ENCODE measurements around the gene PTGES. TPM values are rescaled to one million over a fixed set of nuclear protein-coding genes. Genes with fewer than 3 reads are reported as not detected.
"Not testable (repeated sequence)": the region's sequence is repeated elsewhere in the genome, so short reads cannot be mapped to it uniquely, and the experiment has no call there.

Gene PTGES
- total RNA-seq, 1 experiment from 2014 or later, result 74.0 TPM

DNA sequence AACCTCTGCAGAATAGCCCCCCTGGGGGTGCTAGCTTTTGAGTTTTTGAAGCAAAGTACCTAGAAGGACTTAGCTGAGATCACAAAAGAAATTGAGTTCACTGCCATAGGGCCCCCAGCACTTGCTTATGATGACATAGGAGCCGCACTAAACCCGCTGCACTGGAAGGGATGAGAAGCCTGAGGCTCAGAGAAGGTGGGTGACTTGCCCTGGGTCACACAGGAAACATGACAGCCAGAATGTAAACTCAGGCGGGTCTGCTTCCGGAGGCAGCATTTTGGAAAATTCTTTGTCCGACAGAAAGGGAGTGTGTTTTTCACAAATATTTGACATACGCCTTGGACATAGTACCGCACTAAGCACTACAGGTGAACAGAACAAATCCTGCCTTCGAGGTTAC is 41.7 kb upstream of the PTGES start:
- BruUV-seq (replicated peaks), result no TSS peak
- ChIA-PET CTCF (interaction anchor here (0.6 to 0.7 kb wide), 2 partner anchors 157 to 170 kb away, joined by 3 to 4 read pairs; no protein-coding TSS in a partner anchor), POLR2A (no interaction called here)
- H3K9me3 Mint-ChIP-seq (ENCODE audit: unreplicated experiment), result no peaks in the 10 kb centered on the region
- TF ChIP-seq CTCF (IDR thresholded peaks at IDR 0.05; ENCODE audit: unreplicated experiment), result no peak
- H3K27ac Mint-ChIP-seq (ENCODE audit: low read depth, unreplicated experiment), result no peak overlapping the region
- no peaks in the 10 kb centered on the region for H3K4me1 Mint-ChIP-seq (ENCODE audit: insufficient read depth, unreplicated experiment)
- H3K36me3 Mint-ChIP-seq (ENCODE audit: insufficient read depth, unreplicated experiment), result no peaks in the 10 kb centered on the region
- no peak overlapping the region for H3K4me3 Mint-ChIP-seq (ENCODE audit: unreplicated experiment)
- peaks cover 39% of the 10 kb centered on the region for H3K27me3 Mint-ChIP-seq (ENCODE audit: insufficient read depth, unreplicated experiment)
- no peak for DNase-seq (ENCODE audit: unreplicated experiment)
- intact Hi-C loops (cut with micrococcal nuclease), result no loop called here

DNA sequence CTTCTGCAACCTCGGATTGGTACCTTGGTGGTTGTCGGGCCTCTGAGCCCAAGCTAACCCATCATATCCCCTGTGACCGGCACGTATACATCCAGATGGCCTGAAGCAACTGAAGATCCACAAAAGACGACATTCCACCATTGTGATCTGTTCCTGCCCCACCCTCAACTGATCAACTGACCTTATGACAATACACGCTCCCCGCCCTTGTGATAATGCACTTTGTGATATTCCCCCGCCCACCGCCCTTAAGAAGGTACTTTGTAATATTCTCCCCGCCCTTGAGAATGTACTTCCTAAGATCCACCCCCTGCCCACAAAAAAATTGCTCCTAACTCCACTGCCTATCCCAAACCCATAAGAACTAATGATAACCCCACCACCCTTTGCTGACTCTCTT is 33.6 kb upstream of the PTGES start:
- Mint-ChIP-seq H3K9me3 (ENCODE audit: unreplicated experiment) (no peaks in the 10 kb centered on the region), H3K27me3 (ENCODE audit: insufficient read depth, unreplicated experiment) (peaks cover 8% of the 10 kb centered on the region), H3K27ac (ENCODE audit: low read depth, unreplicated experiment) (no peak overlapping the region), H3K4me3 (ENCODE audit: unreplicated experiment) (no peak overlapping the region), H3K4me1 (ENCODE audit: insufficient read depth, unreplicated experiment) (peaks cover 7% of the 10 kb centered on the region), H3K36me3 (ENCODE audit: insufficient read depth, unreplicated experiment) (no peaks in the 10 kb centered on the region)
- POLR2A ChIA-PET, result interaction anchor here (1.4 kb wide), 1 partner anchor 10 kb away, joined by 3 read pairs; no protein-coding TSS in a partner anchor
- CTCF ChIA-PET, result interaction anchor here (0.7 to 12.6 kb wide), 8 partner anchors 9 to 655 kb away, joined by 3 to 145 read pairs (median 5); partner anchors contain the start of gene ASB6
- DNase-seq (ENCODE audit: unreplicated experiment), result no peak
- no peak for TF ChIP-seq CTCF (IDR thresholded peaks at IDR 0.05; ENCODE audit: unreplicated experiment)
- no TSS peak for BruUV-seq (replicated peaks)
- intact Hi-C loops (cut with micrococcal nuclease), result no loop called here

DNA sequence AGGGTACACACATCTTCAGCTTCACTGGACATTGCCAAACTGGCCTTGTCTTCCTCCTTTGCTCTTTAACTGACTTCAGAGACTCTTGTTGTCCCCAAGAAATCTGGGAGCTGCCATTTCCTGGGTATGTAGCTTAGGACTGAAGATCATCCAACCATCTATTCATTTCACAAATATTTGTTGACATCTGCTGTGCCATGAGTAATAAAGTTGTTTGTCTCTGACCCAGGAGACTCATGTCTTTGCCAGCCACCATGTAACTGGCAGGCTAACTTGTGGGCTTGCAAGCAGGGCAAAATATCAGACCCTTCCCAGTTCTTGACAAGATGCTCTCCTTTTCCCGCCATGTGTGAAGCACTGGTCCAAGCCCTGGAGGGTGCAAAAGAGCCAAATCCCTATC is 33.0 kb upstream of the PTGES start:
- intact Hi-C loops (cut with micrococcal nuclease), result no loop called here
- POLR2A ChIA-PET, result interaction anchor here (6.3 kb wide), 1 partner anchor 49 kb away, joined by 35 read pairs; no protein-coding TSS in a partner anchor

GRCh38 chr9:129784970-129785369 is 32.1 kb upstream of the PTGES start:
- intact Hi-C loops (cut with micrococcal nuclease), result not testable (repeated sequence)

More for the DNA sequence above, 33.0 kb upstream of the PTGES start:
- no peak for DNase-seq (ENCODE audit: unreplicated experiment)
- no peak for TF ChIP-seq CTCF (IDR thresholded peaks at IDR 0.05; ENCODE audit: unreplicated experiment)
- Mint-ChIP-seq H3K27ac (ENCODE audit: low read depth, unreplicated experiment) (no peak overlapping the region), H3K4me3 (ENCODE audit: unreplicated experiment) (no peak overlapping the region), H3K4me1 (ENCODE audit: insufficient read depth, unreplicated experiment) (peaks cover 7% of the 10 kb centered on the region), H3K36me3 (ENCODE audit: insufficient read depth, unreplicated experiment) (no peaks in the 10 kb centered on the region), H3K27me3 (ENCODE audit: insufficient read depth, unreplicated experiment) (peaks cover 8% of the 10 kb centered on the region), H3K9me3 (ENCODE audit: unreplicated experiment) (no peaks in the 10 kb centered on the region)
- BruUV-seq (replicated peaks), result no TSS peak
- CTCF ChIA-PET, result interaction anchor here (1.0 to 12.6 kb wide), 7 partner anchors 10 to 654 kb away, joined by 3 to 145 read pairs (median 6); partner anchors contain the start of gene ASB6

More at GRCh38 chr9:129784970-129785369, 32.1 kb upstream of the PTGES start:
- not testable (repeated sequence) for DNase-seq (ENCODE audit: unreplicated experiment); H3K27ac Mint-ChIP-seq (ENCODE audit: low read depth, unreplicated experiment); BruUV-seq (replicated peaks); H3K36me3 Mint-ChIP-seq (ENCODE audit: insufficient read depth, unreplicated experiment); H3K4me3 Mint-ChIP-seq (ENCODE audit: unreplicated experiment); H3K27me3 Mint-ChIP-seq (ENCODE audit: insufficient read depth, unreplicated experiment); H3K4me1 Mint-ChIP-seq (ENCODE audit: insufficient read depth, unreplicated experiment); H3K9me3 Mint-ChIP-seq (ENCODE audit: unreplicated experiment)
- CTCF ChIA-PET, result interaction anchor here (0.7 to 12.6 kb wide), 9 partner anchors 11 to 191 kb away, joined by 3 to 145 read pairs (median 6); no protein-coding TSS in a partner anchor
- POLR2A ChIA-PET, result interaction anchor here (1.6 to 6.3 kb wide), 2 partner anchors 48 to 56 kb away, joined by 3 to 35 read pairs; no protein-coding TSS in a partner anchor
